UCSD-AML1 (cell line): ENCODE measurements around the gene HIBADH.

Source experiments
- DNase-seq: peaks from one replicate; lab custom pipeline; 2025; ENCODE audit not compliant: unreplicated experiment; lab: John Stamatoyannopoulos, UW

Gene HIBADH

GRCh38 chr7:27662490-27663205, at the start of gene HIBADH:
TSS of gene HIBADH (minus strand) at chr7:27662883. CDS start at chr7:27662788, 95 bp downstream.
- DNase-seq = peak; percentile 91

GRCh38 chr7:27712217-27712616, 49.5 kb upstream of the HIBADH start:
- DNase-seq = no peak

- no peak for DNase-seq
These were observed 46.7 kb upstream of the HIBADH start for GRCh38 chr7:27709137-27710075.

GRCh38 chr7:27708485-27708884, 45.8 kb upstream of the HIBADH start:
- DNase-seq = no peak

- no peak for DNase-seq
These were observed 42.5 kb upstream of the HIBADH start for GRCh38 chr7:27705200-27705594.

DNA sequence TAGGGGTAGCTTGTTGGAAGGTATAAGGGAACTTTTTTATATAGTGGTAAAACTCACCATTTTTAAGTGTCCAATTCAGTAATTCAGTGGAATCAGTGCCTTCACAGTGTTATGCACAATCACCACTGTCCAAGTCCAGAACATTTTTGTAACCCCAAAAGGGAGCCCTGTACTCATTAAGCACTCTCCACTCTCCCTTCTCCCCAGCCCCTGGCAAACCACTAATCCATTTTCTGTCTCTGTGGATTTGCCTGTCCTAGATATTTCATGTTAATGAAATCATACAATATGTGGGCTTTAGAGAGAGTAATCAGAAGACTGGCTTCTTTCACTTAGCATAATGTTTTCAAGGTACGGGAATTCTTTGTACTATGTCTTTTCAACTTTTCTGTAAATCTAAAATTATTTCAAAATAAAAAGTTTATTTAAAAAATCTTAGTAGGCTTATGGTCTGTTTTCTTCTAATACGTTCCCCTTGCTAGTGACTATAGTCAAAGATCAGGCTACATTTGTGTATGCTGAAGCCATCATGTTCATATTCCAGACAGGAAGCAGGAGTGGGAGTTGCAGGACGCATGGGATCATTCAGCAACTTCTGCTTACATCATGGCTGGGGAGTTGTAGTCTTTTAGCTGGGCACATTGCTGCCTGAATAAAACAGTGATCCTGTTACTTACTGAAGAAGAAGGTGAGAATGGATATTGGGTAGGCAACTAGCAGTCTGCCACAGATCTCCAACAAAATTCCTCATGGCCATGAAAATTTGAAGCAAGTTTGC, 41.9 kb upstream of the HIBADH start:
- DNase-seq = no peak

GRCh38 chr7:27703181-27703580, 40.5 kb upstream of the HIBADH start:
- DNase-seq = no peak

DNA sequence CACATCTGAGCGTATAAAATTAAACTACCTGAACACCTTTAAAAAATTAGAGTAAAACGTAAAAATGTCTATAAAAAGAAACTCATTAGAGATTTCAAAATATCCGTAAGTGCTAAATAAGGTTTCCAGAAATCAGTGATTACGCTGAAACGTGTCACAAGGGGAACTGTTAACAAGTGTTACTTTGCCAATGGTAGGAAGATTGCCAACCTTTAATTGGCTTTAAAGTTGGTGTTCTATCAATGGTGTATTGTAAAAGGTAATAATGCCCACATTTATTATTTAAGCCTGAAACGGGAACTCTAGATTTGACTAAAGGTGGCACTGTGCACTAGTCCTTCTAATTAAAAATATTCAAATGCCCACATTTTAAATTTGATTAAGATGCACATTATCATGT, 37.8 kb upstream of the HIBADH start:
- DNase-seq = no peak

GRCh38 chr7:27699751-27700150, 37.1 kb upstream of the HIBADH start:
- no peak for DNase-seq

DNA sequence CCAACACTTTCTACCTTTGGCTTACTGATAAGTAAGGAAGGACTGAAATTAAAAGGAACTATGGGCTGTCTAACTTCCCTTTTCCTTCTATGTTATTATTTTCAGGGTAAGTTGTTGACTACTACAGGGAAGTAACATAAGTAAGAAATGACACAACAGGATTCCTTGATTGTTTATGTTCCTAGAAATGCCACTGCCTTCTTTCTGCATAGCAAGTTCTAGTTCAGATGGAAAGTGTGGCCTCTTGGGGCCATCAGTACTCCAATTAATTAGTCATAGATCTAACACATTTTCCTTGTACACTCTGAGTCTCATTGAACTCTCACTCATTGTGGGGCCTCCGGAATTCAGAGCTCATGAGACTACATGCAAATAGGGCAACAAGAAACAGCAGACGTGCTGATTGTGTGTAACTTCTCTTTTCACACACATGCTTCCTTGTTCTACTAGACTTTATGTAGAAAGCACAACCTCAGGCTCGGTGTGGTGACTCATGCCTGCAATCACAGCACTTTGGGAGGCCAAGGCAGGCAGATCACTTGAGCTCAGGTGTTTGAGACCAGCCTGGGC, 35.3 kb upstream of the HIBADH start:
- DNase-seq = no peak

GRCh38 chr7:27695096-27695495, 32.4 kb upstream of the HIBADH start:
- DNase-seq = no peak

- DNase-seq = no peak
These were observed 31.1 kb upstream of the HIBADH start for GRCh38 chr7:27693794-27694193.

- DNase-seq = no peak
These were observed 28.0 kb upstream of the HIBADH start for GRCh38 chr7:27690649-27691048.

DNA sequence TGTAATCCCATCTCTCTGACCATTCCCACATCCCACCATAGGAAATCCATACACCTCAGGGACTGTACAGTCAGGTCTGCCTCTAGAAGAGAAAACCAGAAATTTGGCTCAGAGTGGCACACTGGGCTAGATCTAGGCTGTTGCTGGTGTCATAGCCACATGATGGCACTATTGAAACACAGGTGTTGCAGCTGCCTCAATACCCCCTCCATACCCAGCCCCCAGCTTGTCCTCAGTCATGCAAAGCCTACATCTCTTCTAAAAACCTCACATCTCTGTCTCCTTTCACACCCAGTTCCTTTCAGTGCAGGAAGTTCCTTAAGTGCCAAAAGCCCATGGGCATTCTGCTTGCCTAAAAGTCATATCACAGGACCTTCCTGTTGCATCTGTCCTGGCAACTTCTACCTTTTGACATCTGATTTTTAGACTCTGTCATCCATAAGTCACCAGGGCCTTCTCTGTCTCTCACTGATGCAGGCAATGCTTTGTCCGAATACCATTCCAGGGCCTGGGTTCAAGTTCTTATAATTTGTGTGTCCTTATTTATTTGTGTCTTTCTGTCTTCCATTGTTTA, 27.0 kb upstream of the HIBADH start:
- no peak for DNase-seq

DNA sequence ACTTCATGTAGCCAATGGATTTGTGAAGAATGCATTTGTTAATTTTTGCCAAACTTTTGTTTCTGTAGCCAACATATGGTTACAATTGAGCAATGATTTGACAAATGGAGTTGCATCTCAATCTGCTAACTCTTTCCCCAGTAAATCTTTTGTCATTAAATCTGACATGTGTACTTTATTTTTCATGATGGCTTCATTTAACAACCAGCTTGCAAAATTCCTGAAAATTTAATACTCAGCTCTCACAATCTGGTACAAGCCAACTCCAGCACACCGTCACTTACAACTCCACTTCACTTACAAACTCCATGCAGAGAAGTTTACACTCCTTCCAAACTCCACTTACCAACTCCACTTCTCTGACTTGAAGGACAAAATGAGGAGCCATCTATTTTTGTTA, 26.5 kb upstream of the HIBADH start:
- no peak for DNase-seq

- DNase-seq = no peak
These were observed 26.0 kb upstream of the HIBADH start for GRCh38 chr7:27688646-27689045.

DNA sequence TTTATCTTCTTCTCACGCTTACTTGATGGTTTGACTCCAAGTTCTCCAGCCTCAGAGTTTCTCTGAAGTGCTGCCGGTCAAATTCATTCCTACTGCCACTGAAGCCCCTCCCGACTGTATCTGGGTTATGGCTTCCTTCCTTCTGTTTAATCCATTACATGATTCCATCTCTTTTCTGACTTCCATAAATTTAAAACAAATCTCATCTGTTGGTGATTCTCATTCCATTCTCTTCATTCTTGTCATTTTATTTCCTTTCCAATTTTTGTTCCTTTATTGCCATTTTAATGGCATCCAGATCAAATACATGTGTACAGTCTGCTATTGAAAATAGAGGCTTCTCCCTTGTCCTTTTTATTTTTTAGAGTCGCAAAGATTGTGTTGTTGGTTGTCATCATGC, 25.4 kb upstream of the HIBADH start:
- DNase-seq = no peak

DNA sequence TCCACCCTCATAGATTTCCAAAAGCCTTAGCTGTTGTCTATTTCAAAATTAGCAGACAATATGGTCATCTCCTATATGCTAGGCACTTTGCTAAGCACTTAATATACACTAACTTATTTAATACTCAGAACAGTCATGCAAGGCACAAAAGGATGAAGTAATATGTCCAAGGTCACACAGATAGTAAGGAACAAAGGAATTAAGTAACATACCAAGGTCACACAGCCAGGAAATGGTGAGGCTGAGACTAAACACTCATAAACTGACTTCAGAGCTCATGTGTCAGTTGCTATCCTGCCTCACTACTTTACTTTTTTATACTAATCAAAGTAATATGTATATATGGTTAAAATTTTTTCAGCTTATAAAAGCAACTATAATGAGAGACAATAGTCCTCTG, 23.6 kb upstream of the HIBADH start:
- DNase-seq = no peak

- DNase-seq = no peak
These were observed 23.2 kb upstream of the HIBADH start for GRCh38 chr7:27685893-27686292.

GRCh38 chr7:27685209-27685608, 22.5 kb upstream of the HIBADH start:
- DNase-seq = no peak

DNA sequence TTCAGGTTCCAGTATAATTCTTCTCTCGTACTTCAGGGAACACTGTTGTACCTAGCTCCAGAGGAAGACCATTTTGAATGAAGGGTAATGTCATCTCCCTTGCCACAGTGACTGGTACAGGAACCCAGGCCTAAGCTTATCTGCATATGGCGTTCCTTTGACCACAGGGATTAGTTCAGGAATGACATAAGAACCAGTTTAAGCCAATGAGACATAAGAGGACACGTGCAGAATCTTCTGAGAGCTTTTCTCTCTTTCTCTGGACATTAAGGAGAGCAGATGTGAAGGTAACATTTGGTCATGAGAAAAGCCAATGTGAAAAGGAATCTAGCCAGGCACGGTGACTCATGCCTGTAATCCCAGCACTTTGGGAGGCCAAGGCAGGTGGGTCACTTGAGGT, 21.8 kb upstream of the HIBADH start:
- DNase-seq = no peak
